Activated CD8-positive, alpha-beta memory T cell treated with anti-CD3 and anti-CD28 coated beads, Interleukin-2, amount 50 U/mL, for 24 hours (primary cell): ENCODE results near the gene SIL1.
"Not testable (repeated sequence)": the region's sequence is repeated elsewhere in the genome, so short reads cannot be mapped to it uniquely, and the experiment has no call there.

Source experiments
- DNase-seq: peaks from one replicate; pipeline ENCODE4 v3.0.0-alpha.2; 2020; ENCODE audit errors: extremely low read depth

The SIL1 gene

DNA sequence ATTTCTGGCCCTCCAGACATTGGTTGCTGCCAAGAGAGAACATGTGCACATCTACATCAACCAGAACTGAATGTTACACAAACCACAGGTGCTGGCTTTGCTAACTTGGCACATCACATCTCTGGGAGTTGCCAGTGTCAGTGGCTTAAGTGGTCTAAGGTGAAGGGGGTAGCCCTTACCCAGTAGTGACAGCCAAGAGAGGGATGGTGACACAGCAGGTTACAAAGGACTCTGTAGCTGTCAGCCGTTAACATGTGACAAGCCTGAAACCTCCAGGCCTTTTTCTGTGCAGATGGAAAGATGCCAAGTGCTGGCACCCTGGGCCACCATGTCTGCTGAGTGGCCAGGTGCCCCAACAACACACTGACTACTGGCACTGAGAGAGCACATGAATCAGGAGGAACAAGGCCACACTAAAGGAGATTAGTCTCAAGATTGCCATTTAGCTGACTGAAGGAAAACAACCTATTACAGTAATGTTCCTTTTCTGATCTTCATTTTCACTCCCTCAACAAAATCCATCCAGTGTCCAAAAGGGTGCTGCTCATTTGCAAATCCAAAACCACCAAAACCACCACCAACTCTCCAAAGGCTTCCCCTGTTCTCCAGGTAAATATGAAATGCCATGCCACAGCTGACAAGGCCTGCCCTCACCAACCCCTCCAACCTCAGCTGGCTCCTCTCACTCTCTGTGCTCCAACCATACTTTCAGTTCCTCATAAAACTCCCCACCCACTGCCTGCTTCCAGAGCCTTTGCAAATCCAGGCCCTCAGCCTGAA, 20.2 kb downstream of the SIL1 start:
- no peak for DNase-seq

- DNase-seq: not testable (repeated sequence)
Observed at GRCh38 chr5:139177281-139177680, 20.9 kb downstream of the SIL1 start.

DNA sequence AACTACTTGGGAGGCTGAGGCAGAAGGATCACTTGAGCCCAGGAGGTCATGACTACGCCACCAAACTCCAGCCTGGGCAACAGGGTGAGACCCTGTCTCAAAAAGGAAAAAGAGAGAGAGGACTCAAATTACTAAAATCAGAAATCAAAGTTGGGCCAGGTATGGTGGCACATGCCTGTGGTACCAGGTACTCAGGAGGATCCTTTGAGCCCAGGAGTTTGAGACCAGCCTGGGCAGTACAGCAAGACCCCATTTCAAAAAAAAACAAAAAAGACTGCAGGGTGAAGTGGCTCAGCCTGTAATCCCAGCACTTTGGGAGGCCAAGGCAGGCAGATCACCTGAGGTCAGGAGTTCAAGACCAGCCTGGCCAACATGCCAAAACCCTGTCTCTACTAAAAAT, 23.8 kb downstream of the SIL1 start:
- DNase-seq: not testable (repeated sequence)

- no peak for DNase-seq
Observed at GRCh38 chr5:139171779-139172404, 26.3 kb downstream of the SIL1 start.

GRCh38 chr5:139167952-139168720, 30.0 kb downstream of the SIL1 start:
- DNase-seq: no peak

- no peak for DNase-seq
Observed at GRCh38 chr5:139167533-139167932, 30.6 kb downstream of the SIL1 start.

DNA sequence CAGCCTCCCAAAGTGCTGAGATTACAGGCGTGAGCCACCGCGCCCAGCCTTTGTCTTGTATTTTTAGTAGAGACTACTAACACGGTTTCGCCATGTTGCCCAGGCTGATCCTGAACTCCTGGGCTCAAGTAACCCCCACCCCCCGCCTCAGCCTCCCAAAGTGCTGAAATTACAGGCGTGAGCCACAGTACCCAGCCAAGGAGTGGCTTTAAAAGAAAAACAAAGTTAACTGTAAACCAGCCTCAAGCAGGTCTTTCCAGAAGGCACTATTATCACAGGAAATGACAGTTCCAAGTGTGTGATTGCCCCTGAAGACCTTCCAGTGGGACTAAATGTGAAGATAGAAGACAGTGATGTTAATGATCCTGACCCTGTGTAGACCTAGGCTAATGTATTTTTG, 31.1 kb downstream of the SIL1 start:
- no peak for DNase-seq

DNA sequence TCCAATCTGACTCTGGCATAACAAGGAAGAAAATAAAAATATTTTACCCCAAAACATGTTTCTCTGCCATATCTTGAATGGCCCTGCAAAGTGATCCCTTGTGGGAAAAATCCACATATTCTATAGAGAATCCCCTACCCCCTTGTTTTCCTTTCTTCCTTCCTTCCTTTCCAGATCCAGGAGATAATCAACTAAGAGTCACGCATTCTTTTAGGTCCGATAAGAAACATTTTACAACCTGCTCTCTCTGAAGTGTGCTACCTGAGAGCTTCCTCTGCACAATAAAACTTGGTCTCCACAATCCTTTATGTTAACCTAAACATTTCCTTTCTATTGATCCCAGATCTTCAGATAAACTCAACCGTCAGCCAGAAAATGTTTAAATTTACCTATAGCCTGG, 33.3 kb downstream of the SIL1 start:
- DNase-seq: not testable (repeated sequence)

GRCh38 chr5:139164020-139164419, 34.1 kb downstream of the SIL1 start:
- no peak for DNase-seq

DNA sequence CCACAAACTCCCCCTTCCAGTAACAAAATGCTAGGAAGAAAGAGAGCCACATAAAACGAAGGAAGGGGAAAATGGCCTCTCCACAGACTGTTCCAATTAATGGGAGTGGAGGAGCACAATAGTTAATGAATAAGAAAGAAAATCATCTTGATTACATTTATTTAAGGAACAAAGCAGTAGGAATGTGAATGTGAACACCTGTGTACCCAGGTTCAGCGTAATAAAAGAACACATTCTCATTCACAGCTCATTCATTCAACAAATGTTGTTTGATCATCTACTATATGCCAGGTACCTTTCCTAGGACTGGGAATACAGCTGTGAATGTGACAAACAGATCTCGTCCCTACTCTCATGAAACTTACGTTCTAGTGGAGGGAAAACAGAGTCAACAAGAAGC, 35.7 kb downstream of the SIL1 start:
- DNase-seq: no peak

DNA sequence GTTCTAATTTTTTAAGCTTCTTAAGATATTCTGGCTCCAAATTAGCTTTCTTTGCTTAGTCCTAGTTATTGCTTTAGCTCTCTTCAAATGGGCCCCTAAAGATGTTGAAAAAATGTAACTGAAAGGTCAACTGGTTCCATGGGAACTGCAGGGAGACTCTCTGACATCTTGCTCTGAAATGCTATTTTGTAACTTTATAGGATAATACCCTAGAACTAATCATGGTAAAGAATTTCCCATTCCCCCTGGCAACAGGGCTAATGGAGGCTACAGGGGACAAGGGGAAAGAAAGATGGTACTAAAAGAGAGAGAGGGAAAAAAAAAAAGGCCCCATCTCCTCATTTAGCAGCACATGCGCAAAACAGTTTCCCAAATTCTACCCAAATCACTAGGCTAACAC, 39.4 kb downstream of the SIL1 start:
- DNase-seq: no peak

DNA sequence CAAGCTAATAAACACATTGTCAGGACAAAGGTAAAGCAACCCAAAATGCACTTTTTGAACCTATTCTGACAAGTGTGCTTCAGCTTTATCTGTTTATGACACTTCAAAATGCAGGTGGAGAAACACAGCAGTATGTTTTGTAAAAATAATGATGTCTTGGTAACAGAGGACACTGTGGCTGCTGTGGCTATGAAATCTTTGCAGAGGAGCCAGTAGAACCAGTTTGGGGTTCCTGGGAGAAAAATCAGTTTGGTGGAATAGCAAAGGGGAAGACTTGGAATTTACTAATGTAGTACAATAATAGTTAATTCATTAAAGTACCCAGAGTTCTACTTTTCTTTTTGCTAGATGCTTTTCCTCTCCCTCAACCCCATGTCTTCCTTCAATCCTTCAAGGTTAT, 40.6 kb downstream of the SIL1 start:
- DNase-seq: no peak

GRCh38 chr5:139156814-139157213, 41.4 kb downstream of the SIL1 start:
- DNase-seq: no peak

DNA sequence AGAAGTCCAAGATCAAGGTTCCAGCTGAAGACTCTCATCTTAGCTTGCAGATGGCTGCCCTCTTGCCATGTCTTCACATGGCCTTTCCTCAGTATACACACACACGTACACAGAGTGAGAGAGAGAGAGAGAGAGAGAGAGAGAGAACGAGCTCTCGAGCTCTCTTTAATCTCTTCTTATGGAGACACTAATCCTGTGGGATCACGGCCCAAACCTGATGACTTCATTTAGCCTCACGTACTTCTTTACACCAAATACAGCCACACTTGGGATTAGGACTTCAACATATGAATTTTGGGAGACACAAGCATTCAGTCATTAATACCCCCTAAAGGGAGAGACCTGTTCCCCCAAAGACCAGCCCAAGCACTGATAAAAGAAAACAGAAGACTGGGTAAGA, 42.8 kb downstream of the SIL1 start:
- DNase-seq: no peak

GRCh38 chr5:139151902-139152301, 46.3 kb downstream of the SIL1 start:
- no peak for DNase-seq

GRCh38 chr5:139150367-139150999, 47.7 kb downstream of the SIL1 start:
- DNase-seq: no peak

GRCh38 chr5:139149477-139150199, 48.5 kb downstream of the SIL1 start:
- DNase-seq: no peak

DNA sequence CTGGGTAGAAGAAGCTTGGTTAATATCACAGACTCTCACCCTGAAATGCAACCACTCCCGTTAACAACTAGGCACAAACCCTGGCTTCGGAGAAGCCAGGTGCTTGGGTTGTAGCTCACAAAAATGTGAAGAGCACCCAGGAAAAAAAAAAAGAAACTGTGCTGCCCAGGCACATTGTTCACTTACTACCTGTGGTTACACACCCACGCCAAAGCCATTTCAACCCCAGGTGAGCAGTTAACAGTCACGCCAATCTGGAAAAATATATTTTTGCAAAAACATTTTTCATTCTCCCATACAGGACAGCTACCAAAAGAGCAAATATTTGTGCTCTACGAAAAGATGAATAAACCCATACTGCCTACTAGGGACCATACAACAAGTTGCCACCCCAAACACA, 49.2 kb downstream of the SIL1 start:
- DNase-seq: no peak

- DNase-seq: no peak
Observed at GRCh38 chr5:139148306-139148705, 49.9 kb downstream of the SIL1 start.

DNA sequence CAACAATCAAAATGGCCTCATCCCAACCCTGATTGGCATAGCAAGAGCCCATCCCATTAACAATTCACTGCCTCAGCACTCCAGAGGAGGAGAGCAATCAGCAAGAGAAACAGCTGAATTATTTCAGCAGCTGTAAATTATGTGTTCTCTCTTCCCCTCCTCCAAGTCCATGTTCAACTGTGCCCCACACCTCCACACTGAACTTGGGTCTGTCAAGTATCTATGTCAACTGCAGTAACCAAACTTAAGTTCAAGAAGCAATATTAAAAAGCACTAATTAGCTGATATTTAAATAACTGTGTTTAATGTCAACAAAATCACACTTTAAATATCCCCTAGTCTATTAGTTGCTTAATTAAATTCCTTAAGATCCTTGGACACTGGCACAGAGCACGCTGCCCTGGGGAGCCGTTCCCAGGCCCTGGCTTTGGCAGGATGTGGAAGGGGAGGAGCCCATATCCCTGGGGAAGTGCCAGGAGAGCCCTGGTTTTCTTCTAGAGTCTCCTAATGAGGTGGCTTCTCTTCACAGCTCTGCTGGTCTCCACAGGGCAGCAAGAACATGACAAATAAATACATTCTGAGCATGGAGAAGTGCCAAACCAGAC, 50.6 kb downstream of the SIL1 start:
- DNase-seq: no peak

DNA sequence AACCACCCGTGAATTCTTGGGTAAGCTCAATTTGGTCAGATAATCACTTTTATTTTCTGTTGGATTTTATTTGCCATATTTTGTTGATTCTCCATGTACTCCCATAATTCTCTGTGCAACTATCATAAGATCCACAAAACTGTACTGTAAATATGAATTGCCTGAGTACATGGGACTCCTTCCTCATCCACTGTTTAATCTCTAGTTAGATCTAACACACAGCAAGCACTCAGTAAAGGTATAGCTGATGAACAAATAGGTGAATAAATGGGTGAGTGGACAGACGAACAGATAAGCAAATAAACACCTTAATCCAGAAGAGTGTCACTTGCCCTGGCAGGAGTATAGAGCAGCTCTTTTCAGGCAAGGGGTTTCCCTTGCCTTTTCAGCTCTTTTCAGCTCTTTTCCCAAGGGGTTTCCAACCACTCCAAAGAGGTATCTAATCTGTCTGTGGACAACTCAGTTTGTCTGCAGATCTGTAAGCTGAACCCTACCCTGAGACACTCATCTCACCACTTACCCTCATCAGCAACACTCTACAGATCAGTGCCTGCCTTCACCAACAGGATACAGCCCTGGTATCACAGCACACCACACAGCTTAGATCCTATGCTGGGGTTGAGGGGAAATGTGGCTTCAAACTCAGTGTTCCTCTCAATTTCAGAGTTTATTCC, 51.2 kb downstream of the SIL1 start:
- DNase-seq: no peak
